Left kidney (tissue), 2 donors: ENCODE measurements around the gene COPB1. TPM values are rescaled to one million over a fixed set of nuclear protein-coding genes. Genes with fewer than 3 reads are reported as not detected.

Source experiments
- DNase-seq: peaks from one replicate; pipeline ENCODE4 v3.0.0-alpha.2; 2013
- polyA plus RNA-seq: library from polyadenylated mRNA; unstranded; fragments of 120-200 nt; gene quantifications from one replicate; pipeline ENCODE4 v1.2.1, GENCODE V29; 2013; ENCODE audit not compliant: insufficient read length

Gene COPB1
- polyA plus RNA-seq, 1 donor = 151 TPM

- peak; percentile 97 for DNase-seq
Observed at GRCh38 chr11:14519917-14520746, 20.5 kb upstream of the COPB1 start, which contains the start of gene PSMA1. TSS of gene PSMA1 (minus strand) at chr11:14520386. CDS start at chr11:14520299, 87 bp downstream.

- no peak for DNase-seq
Observed at GRCh38 chr11:14519597-14519916, 19.9 kb upstream of the COPB1 start.

GRCh38 chr11:14518820-14519219 is 19.2 kb upstream of the COPB1 start:
- no peak for DNase-seq

- no peak for DNase-seq
Observed at GRCh38 chr11:14513800-14514199, 14.2 kb upstream of the COPB1 start.

- no peak for DNase-seq
Observed at GRCh38 chr11:14506532-14506931, 6.9 kb upstream of the COPB1 start.

GRCh38 chr11:14503023-14503422 is 3.4 kb upstream of the COPB1 start:
- DNase-seq = no peak

GRCh38 chr11:14502039-14502438 is 2.4 kb upstream of the COPB1 start:
- no peak for DNase-seq

- DNase-seq = peak; percentile 44
Observed at GRCh38 chr11:14500181-14500651, 605 bp upstream of the COPB1 start.

- peak; percentile 28 for DNase-seq
Observed at GRCh38 chr11:14499178-14499559, 442 bp downstream of the COPB1 start.

- DNase-seq = no peak
Observed at GRCh38 chr11:14480716-14481115, 18.9 kb downstream of the COPB1 start.

GRCh38 chr11:14471127-14471526 is 28.5 kb downstream of the COPB1 start:
- DNase-seq = no peak

- DNase-seq = no peak
Observed at GRCh38 chr11:14463623-14464022, 36.0 kb downstream of the COPB1 start.

- DNase-seq = no peak
Observed at GRCh38 chr11:14460147-14460546, 39.5 kb downstream of the COPB1 start.

- DNase-seq = no peak
Observed at GRCh38 chr11:14458377-14458776, 41.2 kb downstream of the COPB1 start.

GRCh38 chr11:14455648-14456430 is 43.8 kb downstream of the COPB1 start:
- DNase-seq = no peak

- DNase-seq = peak; percentile 14
Observed at GRCh38 chr11:14454861-14455632, 44.6 kb downstream of the COPB1 start.

- DNase-seq = no peak
Observed at GRCh38 chr11:14451825-14452224, 47.8 kb downstream of the COPB1 start.

- no peak for DNase-seq
Observed at GRCh38 chr11:14449302-14449714, 50.3 kb downstream of the COPB1 start.

- DNase-seq = no peak
Observed at GRCh38 chr11:14448240-14448639, 51.4 kb downstream of the COPB1 start.

- no peak for DNase-seq
Observed at GRCh38 chr11:14446701-14447169, 52.9 kb downstream of the COPB1 start.

GRCh38 chr11:14445542-14446530 is 53.8 kb downstream of the COPB1 start:
- DNase-seq = no peak
